ENCODE results near the gene NETO1.

Gene NETO1

DNA sequence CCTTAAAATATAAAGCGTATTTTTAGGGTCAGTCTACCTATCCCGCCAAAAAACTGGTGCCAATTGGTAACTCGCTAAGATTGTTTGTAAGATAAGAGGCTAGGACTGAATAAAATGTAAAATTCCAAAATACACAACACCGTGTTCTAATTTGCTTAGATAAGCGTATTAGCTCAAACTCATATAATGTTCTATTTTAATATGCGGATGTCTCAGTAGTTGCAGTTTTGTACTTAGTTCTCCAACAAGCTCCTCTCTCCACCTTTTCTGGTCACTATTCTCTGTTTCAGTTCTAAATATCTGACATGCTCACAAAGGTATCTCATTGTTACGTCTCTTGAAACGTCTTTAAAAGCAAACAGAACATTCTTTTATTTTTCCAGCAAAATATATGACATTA, 24.0 kb downstream of the NETO1 start:
- no peak for DNase-seq

DNA sequence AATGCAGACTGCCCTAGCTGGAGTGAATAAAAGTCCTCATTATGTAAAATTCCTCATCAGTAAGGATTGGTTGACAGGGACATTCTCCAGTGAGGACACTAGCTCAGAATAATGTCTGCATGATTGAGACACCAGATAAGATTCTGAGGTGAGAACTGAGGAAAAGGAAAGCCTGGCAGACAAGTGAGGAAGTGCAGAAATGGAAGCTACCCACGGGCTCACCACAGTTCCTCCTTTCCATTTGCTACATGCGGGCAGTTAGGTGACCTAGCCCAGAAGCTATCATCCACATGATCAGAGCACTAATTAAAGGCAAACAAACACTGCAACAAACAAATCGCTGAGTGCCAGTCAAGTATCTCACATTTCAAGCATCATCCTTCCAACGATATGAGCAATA, 27.7 kb downstream of the NETO1 start:
- DNase-seq = no peak

DNA sequence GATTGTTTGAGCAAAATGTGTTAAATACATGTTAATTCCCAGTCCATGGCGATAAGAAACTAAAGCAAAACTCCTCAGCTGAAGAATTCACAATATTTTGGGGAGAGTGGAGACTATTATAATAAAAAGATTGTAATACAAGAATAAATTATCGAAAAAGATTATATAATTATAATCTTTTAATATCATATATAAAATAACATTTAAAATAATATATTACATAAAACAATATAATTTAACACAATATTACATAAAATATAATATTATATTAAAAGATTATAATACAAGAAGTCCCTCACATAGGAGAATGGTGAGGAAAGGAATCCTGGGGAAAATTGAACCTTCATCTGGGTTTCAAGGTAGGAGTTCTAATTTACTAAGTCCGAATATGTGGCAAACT, 33.1 kb downstream of the NETO1 start:
- no peak for DNase-seq

DNA sequence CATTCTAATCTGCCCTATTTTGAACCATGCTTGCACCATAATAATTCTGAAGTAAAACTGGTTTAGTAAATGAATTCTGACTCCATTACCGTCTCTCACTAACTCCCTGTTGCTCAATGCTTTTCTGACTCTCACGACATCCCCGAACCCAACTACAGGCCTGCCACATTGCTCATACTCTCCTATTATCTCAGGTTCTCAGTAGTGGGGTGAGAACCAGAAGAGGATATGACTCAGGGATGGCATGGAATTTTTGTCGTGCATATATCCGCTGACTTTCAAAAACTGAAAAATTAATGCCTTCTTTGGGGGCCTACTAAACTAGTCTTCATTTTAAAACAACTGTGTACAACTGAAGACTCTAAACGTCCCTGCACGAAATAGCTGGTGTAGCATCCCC, 34.3 kb downstream of the NETO1 start:
- no peak for DNase-seq

DNA sequence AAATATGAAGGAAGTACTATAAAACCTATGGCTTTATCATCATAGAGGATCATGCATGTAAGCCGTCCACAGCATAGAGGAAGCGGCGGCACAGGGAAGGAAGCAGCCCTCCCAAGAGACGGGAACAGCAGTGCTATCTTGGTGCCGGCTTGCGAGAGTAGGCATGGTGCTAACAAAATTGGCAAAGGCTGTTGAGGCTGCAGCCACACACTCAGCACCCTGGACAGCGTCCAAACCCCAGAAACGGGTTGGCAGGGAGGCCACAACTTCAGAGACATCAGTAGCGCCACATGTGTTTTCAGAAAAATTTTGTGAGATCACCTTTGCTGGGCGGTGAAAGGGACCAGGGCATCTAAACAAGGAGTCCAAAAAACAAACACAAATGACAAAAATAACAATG, 37.7 kb downstream of the NETO1 start:
- no peak for DNase-seq

DNA sequence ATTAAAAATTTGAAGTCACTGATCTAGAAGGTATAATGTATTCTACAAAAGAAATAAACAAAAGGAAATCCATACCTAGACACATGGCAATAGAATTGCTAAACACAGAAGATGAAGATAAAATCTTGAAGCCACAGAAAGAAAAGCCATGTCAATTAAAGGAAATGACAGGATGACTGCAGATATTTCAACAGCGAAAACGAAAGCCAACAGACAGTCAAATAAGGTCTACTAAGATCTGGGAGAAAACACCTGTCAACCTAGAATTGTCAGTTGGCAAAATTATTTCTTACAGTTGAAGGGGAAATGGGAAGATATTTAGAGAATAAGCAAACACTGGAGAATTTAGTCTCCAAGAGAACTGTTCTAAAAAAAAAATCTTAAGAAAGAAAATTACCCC, 39.2 kb downstream of the NETO1 start:
- DNase-seq = no peak

DNA sequence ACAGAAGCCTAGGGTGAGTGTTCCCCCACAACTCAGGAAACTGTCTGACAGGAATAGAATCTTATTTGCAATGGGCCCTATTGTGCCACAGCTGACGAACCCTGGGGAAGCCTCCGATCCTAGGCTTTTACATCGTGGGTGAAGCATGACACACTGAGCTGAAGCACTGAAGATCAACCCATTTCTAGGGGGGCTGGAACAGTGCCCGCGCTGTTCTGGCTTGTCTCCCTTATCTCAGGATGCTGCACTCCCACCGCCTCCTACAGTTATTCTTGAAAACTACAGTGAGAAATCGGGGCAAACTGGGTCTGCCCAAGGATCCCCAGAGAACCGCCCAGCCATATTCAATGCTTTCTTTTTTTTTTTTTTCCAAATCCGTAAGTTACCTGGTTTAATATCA, 41.1 kb downstream of the NETO1 start:
- DNase-seq = no peak

DNA sequence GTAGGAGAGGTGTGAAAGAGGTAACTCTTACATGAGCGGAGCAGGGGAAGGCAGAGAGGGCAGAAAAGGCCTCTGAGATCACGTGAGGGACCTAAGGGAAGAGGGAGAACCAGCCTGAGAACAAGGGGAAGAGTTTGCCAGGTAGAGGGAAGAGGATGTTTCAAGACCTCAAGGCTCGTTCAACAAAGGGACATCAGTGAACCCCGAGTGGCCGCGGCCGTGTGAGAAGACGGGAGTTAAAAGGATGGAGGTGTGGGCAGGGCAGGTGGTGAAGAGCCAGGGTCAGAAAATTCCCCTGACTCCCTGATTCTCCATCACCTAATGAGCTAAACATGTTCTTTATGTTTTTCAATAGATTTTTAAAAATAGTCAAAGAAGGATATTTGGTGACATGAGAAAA, 44.4 kb downstream of the NETO1 start:
- no peak for DNase-seq

DNA sequence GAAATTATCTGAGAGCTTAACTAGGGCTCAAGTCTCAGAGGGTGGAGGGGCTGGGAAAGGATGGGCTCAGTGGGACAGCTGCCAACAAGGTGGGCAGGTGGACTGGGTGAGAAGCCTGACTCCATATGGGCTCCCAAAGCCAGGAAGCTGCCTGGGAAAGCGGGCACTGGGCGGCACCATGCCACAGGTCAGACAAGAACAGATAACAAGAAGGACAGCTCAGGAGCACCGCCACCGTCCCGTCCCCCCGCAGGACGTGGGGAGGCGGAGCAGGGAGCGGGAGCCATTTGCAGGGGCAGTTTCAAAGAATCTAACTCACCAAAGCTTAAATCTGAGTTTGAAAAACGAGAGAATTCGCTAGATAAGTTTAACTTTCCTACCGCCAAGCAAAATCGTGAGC, 45.6 kb downstream of the NETO1 start:
- no peak for DNase-seq

DNA sequence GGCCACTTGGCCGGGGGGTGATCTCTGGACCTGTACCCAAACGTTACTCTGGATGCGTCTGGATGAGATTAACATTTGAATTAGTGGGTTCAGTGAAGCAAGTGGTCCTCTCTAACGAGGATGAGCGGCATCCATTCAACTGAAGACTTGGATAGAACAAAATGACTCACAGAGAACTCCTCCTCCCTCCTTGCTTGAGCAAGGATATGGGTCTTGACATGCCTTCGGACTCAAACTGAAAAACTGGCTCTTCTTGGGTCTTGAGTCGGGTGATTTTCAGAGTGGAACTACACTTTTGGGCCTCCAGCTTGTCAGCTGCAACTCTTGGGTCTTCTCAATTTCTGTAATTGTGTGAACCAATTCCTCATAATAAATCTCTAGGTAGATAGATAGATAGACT, 47.2 kb downstream of the NETO1 start:
- DNase-seq = no peak

DNA sequence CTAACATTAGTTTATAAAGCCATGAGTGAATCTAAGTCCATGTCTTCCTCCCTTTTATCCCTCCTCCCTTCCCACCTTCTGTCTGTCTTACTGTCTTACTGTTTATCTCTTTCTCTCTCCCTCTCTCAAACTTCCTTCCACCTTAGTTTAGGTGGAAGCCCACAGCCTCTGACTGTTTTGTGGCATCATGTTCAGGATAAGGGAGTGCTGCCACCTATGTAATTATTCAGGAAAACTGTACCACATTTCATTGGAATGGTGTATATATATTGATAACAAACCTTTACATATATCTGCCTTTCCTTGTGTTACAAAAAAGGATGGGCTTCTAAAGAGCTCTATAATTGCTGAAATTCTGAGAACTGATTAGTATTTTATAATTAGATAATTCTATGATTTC, 48.7 kb downstream of the NETO1 start:
- DNase-seq = no peak

DNA sequence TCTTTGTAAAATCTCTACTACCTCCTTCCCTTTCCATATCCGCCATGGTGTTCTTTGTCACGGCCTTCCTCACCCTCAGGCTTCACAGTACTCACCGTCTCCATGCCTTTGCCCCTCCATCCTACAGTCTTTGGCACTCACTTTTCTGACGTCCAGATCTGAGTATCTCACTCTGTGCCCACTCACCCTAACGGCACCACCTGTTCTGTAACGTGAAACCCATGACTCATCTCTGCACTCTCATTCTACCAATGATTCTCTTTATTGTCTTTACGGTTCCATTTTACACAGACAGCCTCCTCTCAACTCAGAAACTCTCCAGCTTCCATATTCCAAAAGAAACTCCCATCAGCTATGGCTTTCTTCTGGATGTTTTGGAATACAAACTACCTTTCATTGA, 56.7 kb downstream of the NETO1 start:
- DNase-seq = no peak

DNA sequence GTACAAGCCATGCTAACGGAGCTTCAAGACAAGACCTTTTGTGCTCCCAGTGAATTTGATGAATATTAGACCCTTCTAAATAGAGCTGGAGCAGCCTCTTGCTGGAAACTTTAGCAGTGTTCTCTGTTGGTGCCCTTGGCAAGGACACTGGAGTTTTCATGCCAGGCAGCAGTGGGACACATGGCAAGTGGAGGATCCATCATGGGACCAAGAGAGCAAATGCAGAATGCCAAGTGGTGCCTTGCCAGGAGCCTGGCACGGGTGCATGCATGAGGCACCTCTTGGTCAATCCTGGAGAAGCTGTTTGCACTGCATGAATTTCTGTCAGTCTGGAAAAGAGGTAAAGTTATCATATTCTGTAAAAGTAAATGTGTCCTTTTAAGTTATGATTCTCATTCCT, 59.1 kb downstream of the NETO1 start:
- DNase-seq = no peak

DNA sequence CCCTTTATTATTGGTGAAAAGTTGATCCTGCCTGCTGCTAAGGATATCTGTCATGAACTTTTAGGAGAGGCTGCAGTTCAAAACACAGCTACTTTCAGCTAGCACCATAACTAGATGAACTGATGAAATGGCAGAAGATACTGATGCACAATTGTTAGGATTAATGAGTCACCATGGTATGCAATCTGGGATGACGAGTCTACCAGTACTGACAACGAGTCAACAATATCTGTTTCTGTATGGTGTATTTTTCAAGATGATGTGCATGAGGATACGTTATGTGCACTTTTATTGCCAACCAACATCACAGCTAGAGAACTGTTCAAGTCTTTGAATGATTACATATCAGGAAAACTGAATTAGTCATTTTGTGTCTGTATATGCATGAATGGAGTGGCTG, 68.7 kb downstream of the NETO1 start:
- DNase-seq = no peak

DNA sequence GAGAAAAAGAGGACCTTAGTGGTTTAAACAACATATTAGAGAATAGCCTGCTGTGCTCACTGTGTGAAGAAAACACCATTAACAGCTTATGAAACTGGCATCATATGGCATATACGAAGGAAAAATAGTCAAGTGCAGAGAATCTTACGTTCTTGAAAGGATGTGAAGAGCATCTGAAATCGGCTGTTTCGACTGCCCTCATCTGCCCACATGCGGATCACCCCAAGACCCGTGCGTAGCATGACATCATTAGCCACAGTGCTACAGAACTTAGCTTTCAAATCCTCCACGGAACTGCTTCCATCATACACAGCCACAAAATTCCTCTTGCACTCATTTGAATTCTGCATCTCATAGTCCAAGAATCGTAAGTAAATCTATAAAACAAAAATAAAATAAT, 84.3 kb downstream of the NETO1 start:
- DNase-seq = no peak

DNA sequence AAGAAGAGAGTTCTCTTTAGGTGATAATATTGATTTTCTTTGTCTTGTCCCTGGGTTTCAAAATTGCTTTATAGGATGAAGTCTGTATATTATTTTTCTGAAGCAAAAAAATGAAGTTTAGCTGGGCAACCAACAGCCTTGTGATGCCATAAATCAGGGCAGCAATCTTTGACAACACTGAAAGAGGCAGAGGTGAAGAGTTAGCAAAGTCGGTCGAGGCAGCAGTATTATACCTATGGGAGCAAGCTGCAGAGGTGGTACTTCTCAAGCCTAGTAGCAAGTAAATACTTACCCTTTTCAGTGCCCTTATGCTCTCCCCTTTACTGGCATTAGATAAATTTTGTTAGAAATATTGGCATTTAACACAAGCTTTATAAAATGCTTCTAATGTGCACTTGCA, 92.9 kb downstream of the NETO1 start:
- DNase-seq = no peak

DNA sequence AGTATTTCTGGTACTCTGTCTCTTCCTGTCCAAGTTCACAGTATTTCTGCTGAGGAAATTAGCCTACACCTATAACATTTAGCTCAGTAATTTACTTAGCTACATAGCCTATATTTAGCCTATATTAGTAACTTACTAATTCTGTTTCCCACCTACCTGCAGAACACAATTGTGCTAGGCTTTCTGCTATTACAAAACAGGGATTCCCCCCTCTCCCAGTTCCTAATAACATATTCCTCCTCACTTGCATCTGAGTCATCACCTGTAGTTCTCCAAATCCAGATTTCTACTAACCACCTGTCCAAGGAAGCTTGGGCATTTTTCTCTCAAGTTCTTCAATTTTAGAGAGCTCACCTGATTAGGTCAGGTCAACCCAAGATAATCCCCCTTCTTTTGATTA, 94.9 kb downstream of the NETO1 start:
- DNase-seq = no peak

DNA sequence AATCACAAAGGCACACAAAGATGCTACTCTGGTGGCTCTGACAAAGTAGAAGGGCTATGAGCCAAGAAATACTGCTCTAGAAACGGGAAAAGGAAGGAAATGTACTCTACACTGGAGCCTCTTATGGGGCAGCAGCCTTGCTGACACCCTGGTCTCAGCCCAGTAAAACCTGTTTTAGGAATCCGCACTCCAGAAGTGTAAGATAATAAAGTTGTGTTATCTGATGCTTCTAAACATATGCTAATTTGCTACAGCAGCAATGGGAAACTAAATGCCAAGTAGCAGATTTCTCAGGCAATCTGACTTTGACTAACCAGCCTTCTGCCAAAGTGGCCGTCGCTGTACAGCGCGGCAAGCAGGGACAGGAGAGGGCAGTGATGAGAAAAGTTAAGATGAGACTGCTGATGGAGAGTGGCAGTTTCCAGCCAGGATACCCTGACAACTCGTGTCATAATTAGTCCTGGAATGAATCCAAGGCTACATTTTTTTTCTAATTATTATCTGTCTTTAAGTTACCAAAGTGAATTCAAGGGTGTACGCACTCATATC, 99.0 kb downstream of the NETO1 start:
- no peak for DNase-seq

DNA sequence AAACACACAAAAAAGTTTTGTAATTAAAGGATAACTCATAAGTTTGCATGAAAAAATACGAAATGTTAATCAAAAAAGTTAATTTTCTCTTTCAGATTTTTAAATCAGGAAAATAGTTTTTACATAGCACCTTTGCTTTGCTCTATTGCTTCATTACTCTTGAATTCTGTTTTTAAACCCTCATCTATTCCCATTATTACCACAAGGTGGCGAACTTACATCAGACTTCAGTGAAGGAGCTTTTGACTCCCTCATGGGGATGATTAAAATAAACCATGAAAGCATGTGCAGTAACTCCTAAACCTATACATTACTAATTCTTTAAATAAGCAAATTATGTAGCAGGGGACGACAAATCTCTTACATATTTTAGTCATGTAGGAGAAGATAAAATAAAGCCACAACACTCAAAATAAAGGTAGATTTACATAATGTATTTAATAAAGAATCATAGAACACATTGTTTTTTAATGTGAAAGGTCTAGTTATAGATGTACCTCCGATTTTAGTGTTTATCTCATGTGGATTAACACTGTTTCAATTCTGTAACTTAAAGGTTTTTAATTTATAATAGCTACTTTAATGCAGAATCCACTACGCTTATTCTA, 105.2 kb downstream of the NETO1 start:
- DNase-seq = no peak

DNA sequence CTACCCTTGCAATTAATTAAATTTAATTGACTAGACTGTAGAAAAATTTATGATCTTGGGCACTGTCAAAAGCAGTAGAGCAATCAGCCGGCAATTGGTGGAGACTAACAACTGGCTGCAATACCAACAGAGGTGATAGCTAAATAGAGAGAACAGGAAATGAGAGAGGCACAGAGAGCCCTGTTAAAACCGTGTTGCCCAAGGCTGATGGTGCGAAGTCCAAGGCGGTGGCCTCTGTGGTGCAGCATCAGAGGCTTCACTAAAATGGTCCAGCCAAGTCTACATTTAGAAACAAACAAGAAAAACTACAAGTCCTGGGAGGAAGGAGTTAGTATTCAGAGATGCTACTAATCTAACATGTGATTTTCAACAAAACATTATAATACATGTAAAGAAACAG, 115.6 kb downstream of the NETO1 start:
- no peak for DNase-seq

DNA sequence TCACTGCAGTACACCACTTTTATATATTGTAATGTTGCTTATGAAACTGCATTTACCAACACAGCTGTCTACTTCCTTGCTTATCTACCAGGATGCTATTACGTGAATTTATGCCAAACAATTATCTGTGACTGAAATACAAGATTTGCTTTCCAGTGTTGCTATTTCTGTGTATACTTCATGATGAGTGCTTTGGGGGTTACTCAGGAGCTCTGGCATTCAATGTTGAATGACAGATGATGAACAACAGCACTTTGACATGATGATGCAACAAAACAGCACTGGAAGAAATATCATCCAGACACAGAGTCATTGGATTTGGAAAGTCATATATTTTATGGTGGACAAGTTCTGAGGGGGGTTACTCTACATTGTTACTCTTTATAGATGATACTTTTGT, 125.8 kb downstream of the NETO1 start:
- DNase-seq = no peak

DNA sequence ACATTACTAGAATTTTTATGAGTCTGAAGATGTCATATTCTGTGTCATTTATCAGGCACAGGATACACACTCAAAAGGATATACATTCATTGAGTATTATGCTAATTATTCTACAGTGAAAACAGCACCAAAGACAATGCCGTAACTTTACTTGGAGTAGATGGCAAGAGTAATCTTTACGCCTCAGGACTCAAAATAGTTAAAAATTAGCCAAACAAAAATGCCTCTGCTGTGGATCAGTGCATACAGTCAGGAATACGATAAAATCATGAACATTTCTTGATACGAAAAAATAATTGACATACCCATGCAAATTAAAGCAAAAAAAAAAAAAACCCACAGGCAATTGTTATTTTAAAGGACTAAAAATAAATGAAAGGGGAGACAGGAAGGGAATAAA, 129.7 kb downstream of the NETO1 start:
- DNase-seq = no peak

DNA sequence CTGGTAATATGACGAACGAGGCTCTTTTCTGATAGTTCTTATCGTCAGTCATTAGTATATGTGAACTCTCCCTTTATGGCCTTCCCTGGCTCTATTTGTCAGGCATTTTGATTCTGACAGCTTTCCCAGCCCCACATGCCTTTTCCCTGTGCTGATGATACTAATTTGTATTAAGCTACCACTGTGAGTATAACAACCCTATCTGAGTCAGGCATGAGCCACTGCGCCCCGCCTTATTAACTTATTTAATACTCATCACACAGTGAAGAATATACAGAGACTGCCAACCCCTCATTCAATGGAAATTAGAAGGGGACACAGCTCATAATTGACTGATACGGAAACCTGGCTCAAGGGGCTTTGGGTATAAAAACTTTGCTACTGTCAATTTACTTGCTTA, 140.0 kb downstream of the NETO1 start:
- no peak for DNase-seq

DNA sequence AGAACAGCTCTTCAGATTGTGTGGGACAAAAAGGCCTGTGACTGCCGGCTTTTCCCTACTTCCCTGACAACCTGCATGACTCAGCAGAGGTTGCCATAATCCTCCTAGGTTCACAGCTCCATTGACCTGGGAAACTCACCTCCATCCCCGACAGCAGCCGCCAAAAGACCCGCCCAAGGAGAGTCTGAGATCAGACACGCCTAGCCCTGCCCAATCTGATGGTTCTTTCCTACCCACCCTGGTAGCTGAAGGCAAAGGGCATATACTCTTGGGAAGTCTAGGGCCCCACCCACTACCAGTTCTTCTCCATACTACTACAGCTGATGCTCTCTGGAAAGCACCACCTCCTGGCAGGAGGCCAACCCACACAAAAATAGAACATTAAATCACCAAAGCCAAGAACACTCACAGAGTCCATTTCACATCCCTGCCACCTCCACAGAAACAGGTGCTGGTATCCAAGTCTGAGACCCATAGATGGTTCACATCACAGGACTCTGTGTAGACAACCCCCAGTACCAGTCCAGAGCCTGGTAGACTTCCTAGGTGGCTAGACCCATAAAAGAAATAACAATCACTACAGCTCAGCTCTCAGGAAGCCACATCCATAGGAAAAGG, 140.6 kb downstream of the NETO1 start:
- DNase-seq = no peak

DNA sequence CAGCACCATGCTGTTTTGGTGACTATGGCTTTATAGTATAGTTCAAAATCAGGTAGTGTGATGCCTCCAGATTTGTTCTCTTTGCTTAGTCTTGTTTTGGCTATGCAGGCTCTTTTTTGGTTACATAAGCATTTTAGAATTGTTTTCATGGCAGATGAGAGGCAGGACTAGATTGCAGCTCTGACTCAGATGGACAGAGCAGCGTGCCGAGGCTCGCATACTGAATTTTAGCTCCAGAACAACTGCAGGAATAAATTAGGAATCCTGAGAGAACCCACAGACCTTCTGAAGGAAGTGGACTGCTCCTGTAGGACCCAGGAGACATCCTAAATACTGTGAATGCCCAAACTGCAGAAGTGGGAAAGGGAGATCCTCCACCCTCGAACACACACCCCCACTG, 141.6 kb downstream of the NETO1 start:
- no peak for DNase-seq
